ENCODE measurements around the gene PTPRN2. TPM values are rescaled to one million over a fixed set of nuclear protein-coding genes. Genes with fewer than 3 reads are reported as not detected.

PTPRN2 gene
- total RNA-seq, 1 donor from 2014 or later, result 1.8 TPM

- no peak for ATAC-seq (ENCODE audit: low read depth)
- ChIA-PET POLR2A (no interaction called here), CTCF (no interaction called here)
- Mint-ChIP-seq H3K36me3 (ENCODE audit: low read depth) (no peaks in the 10 kb centered on the region), H3K4me3 (no peak overlapping the region), H3K27ac (no peak overlapping the region), H3K27me3 (no peaks in the 10 kb centered on the region), H3K4me1 (no peaks in the 10 kb centered on the region), H3K9me3 (no peaks in the 10 kb centered on the region)
- no peak for TF ChIP-seq CTCF (IDR thresholded peaks at IDR 0.05)
- intact Hi-C loops (cut with micrococcal nuclease), result no loop called here
- no peak for DNase-seq
These were observed 570.2 kb downstream of the PTPRN2 start for GRCh38 chr7:158017111-158018097.

- H3K4me3 Mint-ChIP-seq, result no peak overlapping the region
These were observed 571.2 kb downstream of the PTPRN2 start for GRCh38 chr7:158016180-158017097.

GRCh38 chr7:158015403-158016179 is 572.0 kb downstream of the PTPRN2 start:
- Mint-ChIP-seq H3K4me3 (no peak overlapping the region), H3K36me3 (ENCODE audit: low read depth) (no peaks in the 10 kb centered on the region), H3K9me3 (no peaks in the 10 kb centered on the region), H3K27me3 (no peaks in the 10 kb centered on the region), H3K27ac (no peak overlapping the region), H3K4me1 (no peaks in the 10 kb centered on the region)
- DNase-seq, result no peak
- intact Hi-C loops (cut with micrococcal nuclease), result no loop called here
- ATAC-seq (ENCODE audit: low read depth), result no peak
- ChIA-PET CTCF (no interaction called here), POLR2A (no interaction called here)
- no peak for TF ChIP-seq CTCF (IDR thresholded peaks at IDR 0.05)

More at GRCh38 chr7:158016180-158017097, 571.2 kb downstream of the PTPRN2 start:
- H3K4me1 Mint-ChIP-seq, result no peaks in the 10 kb centered on the region
- CTCF ChIA-PET, result no interaction called here
- no peaks in the 10 kb centered on the region for H3K36me3 Mint-ChIP-seq (ENCODE audit: low read depth)
- no peak for DNase-seq
- no peaks in the 10 kb centered on the region for H3K27me3 Mint-ChIP-seq
- intact Hi-C loops (cut with micrococcal nuclease), result no loop called here
- no peak for ATAC-seq (ENCODE audit: low read depth)
- no peak overlapping the region for H3K27ac Mint-ChIP-seq
- H3K9me3 Mint-ChIP-seq, result no peaks in the 10 kb centered on the region
- POLR2A ChIA-PET, result no interaction called here
- no peak for TF ChIP-seq CTCF (IDR thresholded peaks at IDR 0.05)

- Mint-ChIP-seq H3K4me3 (no peak overlapping the region), H3K27ac (no peak overlapping the region), H3K36me3 (ENCODE audit: low read depth) (no peaks in the 10 kb centered on the region), H3K9me3 (no peaks in the 10 kb centered on the region), H3K27me3 (no peaks in the 10 kb centered on the region), H3K4me1 (no peaks in the 10 kb centered on the region)
- no peak for DNase-seq
- no peak for ATAC-seq (ENCODE audit: low read depth)
- TF ChIP-seq CTCF (IDR thresholded peaks at IDR 0.05), result no peak
- intact Hi-C loops (cut with micrococcal nuclease), result no loop called here
- POLR2A ChIA-PET, result no interaction called here
- CTCF ChIA-PET, result no interaction called here
These were observed 572.6 kb downstream of the PTPRN2 start for GRCh38 chr7:158014976-158015375.
